ENCODE results near the gene C10orf90. TPM values are rescaled to one million over a fixed set of nuclear protein-coding genes. Genes with fewer than 3 reads are reported as not detected.

The C10orf90 gene
- total RNA-seq, 2 experiments from 2014 or later, result not detected

- no peaks in the 10 kb centered on the region for H3K4me1 Mint-ChIP-seq (ENCODE audit: low read depth)
- H3K36me3 Mint-ChIP-seq (ENCODE audit: low read depth), result no peaks in the 10 kb centered on the region
- Histone ChIP-seq H3K27me3 (ENCODE audit: control insufficient read depth in 1 of 2, insufficient read depth in 2 of 2, low read length in 2 of 2) (no peaks in the 10 kb centered on the region), H3K36me3 (ENCODE audit: insufficient read depth, low read length) (no peaks in the 10 kb centered on the region), H3K4me1 (ENCODE audit: insufficient read depth, low read length) (no peaks in the 10 kb centered on the region), H3K9me3 (ENCODE audit: control insufficient read depth in 1 of 2, insufficient read depth in 1 of 2, low read length in 2 of 2) (peaks cover 0 to 4% of the 10 kb centered on the region in 2 experiments), H3K27ac (ENCODE audit: low read depth in 1 of 2, low read length in 2 of 2) (no peak overlapping the region), H3K4me3 (ENCODE audit: low read length) (no peak overlapping the region)
- POLR2A ChIA-PET, result no interaction called here
- H3K9me3 Mint-ChIP-seq, result no peaks in the 10 kb centered on the region
- H3K27ac Mint-ChIP-seq, result no peak overlapping the region
- no peak overlapping the region for H3K4me3 Mint-ChIP-seq
- intact Hi-C loops (cut with DNase I, micrococcal nuclease), result no loop called here
- CTCF ChIA-PET, result no interaction called here
- TF ChIP-seq CTCF (IDR thresholded peaks at IDR 0.05), result no peak
- no peak for DNase-seq
- ATAC-seq (ENCODE audit: poor library complexity), result no peak
- no peaks in the 10 kb centered on the region for H3K27me3 Mint-ChIP-seq
Observed at GRCh38 chr10:126673565-126673964, 3.1 kb upstream of the C10orf90 start.

- POLR2A ChIA-PET, result no interaction called here
- Histone ChIP-seq H3K9me3 (ENCODE audit: control insufficient read depth in 1 of 2, insufficient read depth in 1 of 2, low read length in 2 of 2) (peaks cover 0 to 4% of the 10 kb centered on the region in 2 experiments), H3K36me3 (ENCODE audit: insufficient read depth, low read length) (no peaks in the 10 kb centered on the region), H3K27me3 (ENCODE audit: control insufficient read depth in 1 of 2, insufficient read depth in 2 of 2, low read length in 2 of 2) (no peaks in the 10 kb centered on the region), H3K4me1 (ENCODE audit: insufficient read depth, low read length) (no peaks in the 10 kb centered on the region), H3K4me3 (ENCODE audit: low read length) (no peak overlapping the region), H3K27ac (ENCODE audit: low read depth in 1 of 2, low read length in 2 of 2) (no peak overlapping the region)
- intact Hi-C loops (cut with DNase I, micrococcal nuclease), result no loop called here
- Mint-ChIP-seq H3K9me3 (no peaks in the 10 kb centered on the region), H3K4me1 (ENCODE audit: low read depth) (no peaks in the 10 kb centered on the region), H3K4me3 (no peak overlapping the region), H3K27me3 (no peaks in the 10 kb centered on the region), H3K36me3 (ENCODE audit: low read depth) (no peaks in the 10 kb centered on the region), H3K27ac (no peak overlapping the region)
- no peak for ATAC-seq (ENCODE audit: poor library complexity)
- no peak for TF ChIP-seq CTCF (IDR thresholded peaks at IDR 0.05)
- no peak for DNase-seq
- CTCF ChIA-PET, result no interaction called here
Observed at GRCh38 chr10:126671402-126671975, 996 bp upstream of the C10orf90 start.

- H3K27me3 ChIP-seq (ENCODE audit: control insufficient read depth in 1 of 2, insufficient read depth in 2 of 2, low read length in 2 of 2), result no peaks in the 10 kb centered on the region
- CTCF ChIA-PET, result no interaction called here
- H3K4me3 ChIP-seq (ENCODE audit: low read length), result no peak overlapping the region
- H3K9me3 ChIP-seq (ENCODE audit: control insufficient read depth in 1 of 2, insufficient read depth in 1 of 2, low read length in 2 of 2), result peaks cover 0 to 4% of the 10 kb centered on the region in 2 experiments
- no peak for TF ChIP-seq CTCF (IDR thresholded peaks at IDR 0.05)
- no peak for DNase-seq
- no peak overlapping the region for H3K27ac ChIP-seq (ENCODE audit: low read depth in 1 of 2, low read length in 2 of 2)
- POLR2A ChIA-PET, result no interaction called here
- ATAC-seq (ENCODE audit: poor library complexity), result no peak
- H3K36me3 Mint-ChIP-seq (ENCODE audit: low read depth), result no peaks in the 10 kb centered on the region
- H3K27ac Mint-ChIP-seq, result no peak overlapping the region
- H3K4me1 ChIP-seq (ENCODE audit: insufficient read depth, low read length), result no peaks in the 10 kb centered on the region
- no peaks in the 10 kb centered on the region for H3K9me3 Mint-ChIP-seq
- H3K27me3 Mint-ChIP-seq, result no peaks in the 10 kb centered on the region
- H3K36me3 ChIP-seq (ENCODE audit: insufficient read depth, low read length), result no peaks in the 10 kb centered on the region
- H3K4me1 Mint-ChIP-seq (ENCODE audit: low read depth), result no peaks in the 10 kb centered on the region
- no peak overlapping the region for H3K4me3 Mint-ChIP-seq
- intact Hi-C loops (cut with DNase I, micrococcal nuclease), result no loop called here
Observed at GRCh38 chr10:126670895-126671261, 385 bp upstream of the C10orf90 start.
